Smooth muscle cell (in vitro differentiated cells): Measurements from ENCODE around the gene GLCE. TPM values are rescaled to one million over a fixed set of nuclear protein-coding genes. Genes with fewer than 3 reads are reported as not detected.

ENCODE experiments used
- DNase-seq: peaks from one replicate; lab custom pipeline; 2025; ENCODE audit not compliant: unreplicated experiment; lab: John Stamatoyannopoulos, UW
- H2AFZ ChIP-seq: fragments of 200-600 bp; sonication (generic); 2 replicates; pipeline ENCODE4 v1.6.0; 2016; ENCODE audit warnings: antibody characterized with exemption, low read depth, mild to moderate bottlenecking
- H3F3A ChIP-seq: fragments of 200-600 bp; sonication (generic); 2 replicates; pipeline ENCODE4 v1.6.0; 2017; ENCODE audit warnings: antibody characterized with exemption, low read depth
- H3K27ac ChIP-seq: fragments of 200-600 bp; sonication (generic); 2 replicates; pipeline ENCODE4 v1.5.1; 2016; ENCODE audit warnings: low read depth, mild to moderate bottlenecking
- H3K27me3 ChIP-seq: fragments of 200-600 bp; sonication (generic); 2 replicates; pipeline ENCODE4 v1.6.1; 2016; ENCODE audit warnings: low read depth, mild to moderate bottlenecking
- H3K36me3 ChIP-seq: fragments of 200-600 bp; sonication (generic); 2 replicates; pipeline ENCODE4 v1.5.1; 2016; ENCODE audit warnings: low read depth
- H3K4me1 ChIP-seq: fragments of 200-600 bp; sonication (generic); 2 replicates; pipeline ENCODE4 v1.5.1; 2016; ENCODE audit warnings: low read depth
- H3K4me2 ChIP-seq: fragments of 200-600 bp; sonication (generic); 2 replicates; pipeline ENCODE4 v1.6.0; 2016; ENCODE audit warnings: mild to moderate bottlenecking
- H3K4me3 ChIP-seq: fragments of 200-600 bp; sonication (generic); 2 replicates; pipeline ENCODE4 v1.5.1; 2016; ENCODE audit warnings: mild to moderate bottlenecking
- H3K79me2 ChIP-seq: fragments of 200-600 bp; sonication (generic); 2 replicates; pipeline ENCODE4 v1.6.0; 2016; ENCODE audit warnings: low read depth, mild to moderate bottlenecking
- H3K9ac ChIP-seq: fragments of 200-600 bp; sonication (generic); 2 replicates; pipeline ENCODE4 v1.6.0; 2016; ENCODE audit warnings: low read depth
- H3K9me3 ChIP-seq: fragments of 200-600 bp; sonication (generic); replicated peaks from 2 replicates; pipeline ENCODE4 v1.5.1; 2016; ENCODE audit warnings: low read depth
- H4K20me1 ChIP-seq: fragments of 200-600 bp; sonication (generic); 2 replicates; pipeline ENCODE4 v1.6.0; 2016; ENCODE audit warnings: low read depth
- WGBS: methylation state at CpG from one replicate; pipeline ENCODE4 v1.1.7; 2016; ENCODE audit warnings: low lambda C conversion rate; 5-methylcytosine and 5-hydroxymethylcytosine counted together
- polyA plus RNA-seq: library from polyadenylated mRNA; unstranded; fragments of >200 nt; fragmentation: Nextera tagmentation; extraction: Ambion mirVana; gene quantifications from 2 replicates; pipeline ENCODE4 v1.2.1, GENCODE V29; 2016
- total RNA-seq: library from RNA; depleted of rRNA; stranded (reverse); fragments of >200 nt; gene quantifications from 2 replicates; pipeline ENCODE4 v1.2.3, GENCODE V29; 2014
- TF ChIP-seq, protein P1 (sequence below): fragments of 200-600 bp; sonication (generic); IDR thresholded peaks from 2 replicates; pipeline ENCODE4 v1.5.1; 2017; ENCODE audit warnings: borderline replicate concordance, mild to moderate bottlenecking, antibody characterized with exemption; ENCODE audit not compliant: insufficient read depth, poor library complexity, severe bottlenecking

GLCE gene
- total and polyA plus RNA-seq, 2 experiments from 2014 or later: 8.3 to 26.6 TPM

DNA sequence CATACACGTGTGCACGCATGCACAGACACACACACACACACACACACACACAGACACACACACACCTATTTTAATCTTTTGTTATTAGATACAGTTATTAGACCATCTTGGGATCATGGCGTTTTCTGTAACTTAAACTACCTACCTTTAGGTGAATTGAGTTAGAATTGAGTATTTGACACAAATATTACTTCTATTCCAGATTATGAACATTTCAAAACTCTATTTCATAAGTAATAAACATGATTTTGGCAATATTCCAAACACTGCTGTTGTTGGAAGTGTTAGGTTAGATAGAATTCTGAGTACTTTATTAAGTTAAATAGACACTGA is 65.6 kb downstream of the GLCE start:
- TF ChIP-seq, protein P1, sequence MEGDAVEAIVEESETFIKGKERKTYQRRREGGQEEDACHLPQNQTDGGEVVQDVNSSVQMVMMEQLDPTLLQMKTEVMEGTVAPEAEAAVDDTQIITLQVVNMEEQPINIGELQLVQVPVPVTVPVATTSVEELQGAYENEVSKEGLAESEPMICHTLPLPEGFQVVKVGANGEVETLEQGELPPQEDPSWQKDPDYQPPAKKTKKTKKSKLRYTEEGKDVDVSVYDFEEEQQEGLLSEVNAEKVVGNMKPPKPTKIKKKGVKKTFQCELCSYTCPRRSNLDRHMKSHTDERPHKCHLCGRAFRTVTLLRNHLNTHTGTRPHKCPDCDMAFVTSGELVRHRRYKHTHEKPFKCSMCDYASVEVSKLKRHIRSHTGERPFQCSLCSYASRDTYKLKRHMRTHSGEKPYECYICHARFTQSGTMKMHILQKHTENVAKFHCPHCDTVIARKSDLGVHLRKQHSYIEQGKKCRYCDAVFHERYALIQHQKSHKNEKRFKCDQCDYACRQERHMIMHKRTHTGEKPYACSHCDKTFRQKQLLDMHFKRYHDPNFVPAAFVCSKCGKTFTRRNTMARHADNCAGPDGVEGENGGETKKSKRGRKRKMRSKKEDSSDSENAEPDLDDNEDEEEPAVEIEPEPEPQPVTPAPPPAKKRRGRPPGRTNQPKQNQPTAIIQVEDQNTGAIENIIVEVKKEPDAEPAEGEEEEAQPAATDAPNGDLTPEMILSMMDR: no peak
- Histone ChIP-seq H3K4me1 (no peaks in the 10 kb centered on the region), H3K36me3 (no peaks in the 10 kb centered on the region), H3K9me3 (no peaks in the 10 kb centered on the region), H3K4me2 (no peak overlapping the region), H3K79me2 (no peaks in the 10 kb centered on the region), H3F3A (no peaks in the 10 kb centered on the region), H3K4me3 (no peak overlapping the region), H2AFZ (no peak overlapping the region), H3K9ac (no peak overlapping the region), H3K27ac (no peak overlapping the region), H4K20me1 (no peaks in the 10 kb centered on the region), H3K27me3 (no peaks in the 10 kb centered on the region)
- 66% methylated on average over 3 of the region's 3 CpGs for WGBS
- DNase-seq: no peak

DNA sequence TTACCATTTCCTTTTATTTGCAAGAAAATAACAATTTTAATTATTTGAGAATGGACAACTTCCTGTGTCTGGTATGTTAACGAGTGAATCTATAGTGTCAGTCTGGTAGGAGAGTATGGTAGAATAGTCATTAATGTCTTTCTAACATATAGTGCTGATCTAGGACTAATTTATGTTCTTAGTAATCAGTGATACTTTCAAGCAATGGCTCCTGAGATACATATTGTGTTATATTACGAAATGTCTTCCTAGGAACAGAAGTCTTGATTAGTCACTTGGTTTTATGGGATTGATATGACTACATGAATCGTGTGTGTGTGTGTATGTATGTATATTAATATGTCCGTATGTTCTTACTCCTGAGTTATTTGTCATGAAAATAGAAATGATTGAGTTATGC is 71.7 kb downstream of the GLCE start:
- Histone ChIP-seq H4K20me1 (no peaks in the 10 kb centered on the region), H2AFZ (no peak overlapping the region), H3K9me3 (no peaks in the 10 kb centered on the region), H3K9ac (no peak overlapping the region), H3K4me1 (no peaks in the 10 kb centered on the region), H3K36me3 (no peaks in the 10 kb centered on the region), H3K27ac (no peak overlapping the region), H3F3A (no peaks in the 10 kb centered on the region), H3K4me3 (no peak overlapping the region), H3K79me2 (no peaks in the 10 kb centered on the region), H3K4me2 (no peak overlapping the region), H3K27me3 (no peaks in the 10 kb centered on the region)
- no peak for DNase-seq
- 72% methylated on average over 4 of the region's 4 CpGs for WGBS
- TF ChIP-seq, protein P1: no peak

DNA sequence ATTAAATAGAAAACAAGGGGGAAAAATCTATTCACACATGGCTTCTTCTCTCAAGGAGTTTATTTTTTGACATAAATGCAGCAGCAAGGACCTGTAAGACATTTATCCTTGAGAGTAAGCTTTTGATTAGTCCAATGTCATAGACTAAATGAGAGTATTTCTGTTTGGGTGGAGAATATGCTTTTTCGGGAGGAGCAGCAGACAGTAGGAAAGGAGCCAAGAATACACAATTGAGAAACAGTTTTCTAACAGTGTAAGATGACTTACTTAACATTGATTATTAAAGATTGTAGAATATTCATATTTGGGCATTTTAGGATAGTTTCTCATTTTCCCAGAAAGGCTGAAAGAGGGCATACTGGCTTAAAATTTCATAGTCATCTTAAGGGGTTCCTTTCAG is 72.3 kb downstream of the GLCE start:
- 100% methylated on average over 1 of the region's 1 CpG for WGBS

DNA sequence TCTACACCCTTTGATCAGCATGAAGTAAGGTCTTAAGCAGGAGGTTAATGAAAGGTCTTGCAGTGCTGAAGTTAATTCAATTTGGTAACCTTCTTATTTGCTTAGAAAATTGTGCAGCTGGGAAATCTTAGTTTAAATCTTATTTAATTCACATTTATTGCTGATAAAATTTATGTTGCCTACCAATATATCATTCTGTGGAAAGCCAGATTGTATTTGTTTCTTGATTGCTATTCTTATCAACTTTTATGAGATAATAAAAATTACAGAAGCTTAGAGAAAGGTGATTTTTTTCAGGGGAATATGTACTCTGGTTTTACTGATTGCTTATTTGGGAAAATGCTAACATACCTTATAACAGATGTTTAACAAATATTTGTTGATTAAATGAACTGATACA is 74.2 kb downstream of the GLCE start:
- Histone ChIP-seq H3K9ac (no peak overlapping the region), H3K79me2 (no peaks in the 10 kb centered on the region), H3K4me3 (no peak overlapping the region)

More for the DNA sequence above, 72.3 kb downstream of the GLCE start:
- TF ChIP-seq, protein P1: no peak
- Histone ChIP-seq H3K27ac (no peak overlapping the region), H3K4me1 (no peaks in the 10 kb centered on the region), H3K27me3 (no peaks in the 10 kb centered on the region), H2AFZ (no peak overlapping the region), H3K36me3 (no peaks in the 10 kb centered on the region), H3F3A (no peaks in the 10 kb centered on the region), H3K79me2 (no peaks in the 10 kb centered on the region), H3K9me3 (no peaks in the 10 kb centered on the region), H3K9ac (no peak overlapping the region), H3K4me2 (no peak overlapping the region), H4K20me1 (no peaks in the 10 kb centered on the region), H3K4me3 (no peak overlapping the region)
- DNase-seq: no peak

More for the DNA sequence above, 74.2 kb downstream of the GLCE start:
- Histone ChIP-seq H3K9me3 (no peaks in the 10 kb centered on the region), H3K27me3 (no peaks in the 10 kb centered on the region), H3F3A (no peaks in the 10 kb centered on the region), H3K27ac (no peak overlapping the region), H3K4me1 (no peaks in the 10 kb centered on the region), H3K36me3 (no peaks in the 10 kb centered on the region), H3K4me2 (no peak overlapping the region), H2AFZ (no peak overlapping the region), H4K20me1 (no peaks in the 10 kb centered on the region)
- TF ChIP-seq, protein P1: no peak
- DNase-seq: no peak
